H7 (cell line): ENCODE measurements around the gene SMYD5. TPM values are rescaled to one million over a fixed set of nuclear protein-coding genes. Genes with fewer than 3 reads are reported as not detected.
"Not testable (repeated sequence)": the region's sequence is repeated elsewhere in the genome, so short reads cannot be mapped to it uniquely, and the experiment has no call there.

Experiments
- DNase-seq: peaks from one replicate; pipeline ENCODE4 v3.0.0; 2012
- H3K27me3 ChIP-seq: 2 replicates; pipeline ENCODE4 v1.6.0; 2011; ENCODE audit warnings: mild to moderate bottlenecking, low read length; ENCODE audit not compliant: control insufficient read depth, insufficient read depth
- H3K36me3 ChIP-seq: replicated peaks from 2 replicates; pipeline ENCODE4 v1.5.1; 2011; ENCODE audit warnings: low read length; ENCODE audit not compliant: control insufficient read depth, insufficient read depth
- H3K4me3 ChIP-seq: 2 replicates; pipeline ENCODE4 v1.5.1; 2011; ENCODE audit warnings: low read depth, mild to moderate bottlenecking, control low read depth, low read length, moderate library complexity; ENCODE audit not compliant: insufficient read depth
- total RNA-seq: library from RNA; depleted of rRNA; stranded (reverse); fragments of >200 nt; shearing (Covaris generic); gene quantifications from 2 replicates; pipeline ENCODE4 v1.2.3, GENCODE V29; 2014

The SMYD5 gene
- total RNA-seq, 1 experiment from 2014 or later: 59.7 TPM

DNA sequence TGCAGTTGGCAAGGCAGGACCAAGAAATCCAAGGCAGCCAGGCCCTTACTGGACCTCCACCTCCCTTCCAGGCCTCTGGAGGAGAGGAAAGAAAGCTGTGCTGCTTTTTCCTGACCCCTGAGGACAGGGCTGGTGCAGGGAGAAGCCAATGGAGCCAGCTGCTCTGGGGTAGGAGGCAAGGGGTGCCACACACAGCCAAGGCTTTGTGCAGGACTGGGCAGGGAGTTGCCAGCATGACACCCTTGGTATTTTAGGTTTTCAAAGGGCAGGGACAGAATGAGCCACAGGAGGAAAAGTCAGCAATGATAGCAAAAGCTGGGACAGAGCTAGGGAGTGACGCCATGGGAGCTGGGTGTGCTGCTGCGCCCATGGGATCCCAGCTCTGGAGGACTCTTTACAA lies 43.0 kb downstream of the SMYD5 start:
- DNase-seq: no peak
- H3K4me3 ChIP-seq: no peak overlapping the region
- H3K36me3 ChIP-seq: peaks cover 11% of the 10 kb centered on the region
- no peaks in the 10 kb centered on the region for H3K27me3 ChIP-seq

DNA sequence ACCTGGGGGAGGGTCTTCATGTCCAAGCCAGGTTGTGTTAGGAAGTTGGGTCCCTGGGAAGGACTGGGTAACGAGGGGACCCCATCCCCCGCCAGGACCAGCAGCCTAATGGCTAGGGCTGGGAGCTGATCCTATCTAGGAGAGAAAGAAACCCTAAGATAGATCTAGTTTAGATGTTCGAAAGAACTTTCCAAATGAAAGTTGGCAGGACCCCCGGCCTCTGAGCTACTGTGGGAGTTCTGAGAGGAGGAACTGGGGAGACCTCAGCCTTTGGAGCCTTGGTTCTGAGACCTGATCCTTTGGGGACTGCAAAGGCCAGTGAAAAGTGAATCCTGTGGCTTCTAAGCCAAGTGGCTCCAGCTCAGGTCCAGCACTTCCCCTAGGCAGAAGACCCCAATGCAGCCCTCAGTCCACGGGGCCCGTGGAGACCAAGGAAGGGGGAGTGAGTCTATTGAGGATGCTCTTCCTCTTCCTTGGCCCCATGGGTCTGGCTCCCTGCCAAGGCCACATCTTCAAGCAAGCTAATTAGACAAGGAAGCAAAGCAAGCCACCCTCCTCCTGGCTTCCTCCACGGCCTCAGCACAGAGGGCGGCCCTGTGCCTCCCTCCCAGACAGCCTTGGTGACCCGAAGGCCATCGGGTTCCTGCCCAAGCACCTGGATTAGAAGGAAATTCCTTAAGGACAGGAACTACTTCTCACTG lies 43.5 kb downstream of the SMYD5 start:
- Histone ChIP-seq H3K4me3 (no peak overlapping the region), H3K27me3 (no peaks in the 10 kb centered on the region), H3K36me3 (peaks cover 9% of the 10 kb centered on the region)
- DNase-seq: no peak

DNA sequence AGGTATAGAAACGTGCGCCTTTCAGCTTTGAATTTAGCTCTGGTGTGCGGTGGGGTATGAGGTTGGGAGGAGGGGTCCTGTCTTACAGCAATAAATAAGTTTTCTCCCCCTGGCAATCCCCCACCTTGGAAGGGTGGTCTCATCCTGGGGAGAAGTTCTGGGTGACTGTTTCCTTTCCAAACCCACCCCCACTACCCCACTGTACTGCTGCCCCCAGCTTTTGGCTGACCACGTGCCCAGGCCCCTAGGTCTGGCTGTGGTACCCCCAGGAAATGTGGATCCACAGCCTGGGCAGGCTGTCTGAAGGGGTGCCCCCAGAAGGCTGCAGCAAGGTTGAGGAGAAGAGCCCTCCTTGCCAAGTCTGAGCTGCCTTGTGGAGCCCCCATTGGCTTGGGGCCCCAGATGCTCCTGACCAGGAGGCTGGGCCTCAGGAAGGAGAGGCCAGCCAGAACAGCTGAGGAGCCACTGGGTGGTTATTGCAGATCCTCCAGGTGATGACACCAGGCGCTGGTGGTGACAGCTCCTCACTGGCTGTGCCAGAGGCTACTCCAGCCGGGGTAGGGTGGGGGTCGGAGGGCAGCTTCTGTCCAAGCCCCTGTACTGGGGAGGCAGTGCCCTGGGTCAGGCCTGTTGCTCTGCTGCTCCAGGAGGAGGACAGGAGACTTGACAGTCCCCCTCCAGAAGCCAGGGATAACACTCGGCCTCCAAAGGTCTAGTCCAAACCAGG lies 44.3 kb downstream of the SMYD5 start:
- no peak overlapping the region for H3K4me3 ChIP-seq
- DNase-seq: no peak
- no peaks in the 10 kb centered on the region for H3K27me3 ChIP-seq
- peaks cover 4% of the 10 kb centered on the region for H3K36me3 ChIP-seq

DNA sequence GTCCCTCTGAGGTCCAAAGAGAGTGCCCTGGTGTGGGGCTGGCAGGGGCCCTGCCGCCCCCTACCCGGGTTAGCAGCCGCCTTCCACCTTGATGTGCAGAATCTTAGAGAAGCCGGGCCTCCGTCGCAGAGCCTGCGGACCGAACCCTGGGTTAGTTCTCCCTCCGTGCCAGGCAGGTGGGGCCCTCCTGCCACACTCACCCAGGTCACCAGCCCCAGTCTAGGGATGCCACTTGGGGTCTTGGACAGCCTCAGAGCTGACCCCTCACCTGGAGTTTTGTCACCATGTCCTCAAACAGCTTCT lies 44.8 kb downstream of the SMYD5 start:
- H3K4me3 ChIP-seq: no peak overlapping the region
- no peaks in the 10 kb centered on the region for H3K27me3 ChIP-seq
- peaks cover 3% of the 10 kb centered on the region for H3K36me3 ChIP-seq
- DNase-seq: no peak

DNA sequence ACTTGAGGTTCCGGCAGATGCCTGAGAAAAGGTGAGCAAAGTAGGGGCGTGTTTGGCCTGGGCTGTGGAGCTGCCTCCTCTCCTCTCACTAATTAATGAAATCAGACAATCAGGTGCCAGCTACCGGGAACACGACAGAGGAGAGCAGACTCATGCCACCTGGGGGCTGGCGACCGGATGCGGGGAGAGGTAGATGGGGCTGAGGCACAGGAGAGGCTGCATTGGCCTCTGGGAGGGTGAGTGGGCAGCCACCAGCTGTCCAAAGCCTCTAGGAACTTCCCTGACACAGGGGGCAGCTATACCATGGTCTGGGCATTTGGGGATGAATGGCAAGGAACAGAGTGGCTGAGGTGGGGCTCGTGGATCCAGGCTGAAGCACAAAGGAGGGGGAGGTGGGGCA lies 45.2 kb downstream of the SMYD5 start:
- H3K36me3 ChIP-seq: peaks cover 1% of the 10 kb centered on the region
- H3K4me3 ChIP-seq: no peak overlapping the region
- no peak for DNase-seq
- H3K27me3 ChIP-seq: no peaks in the 10 kb centered on the region

DNA sequence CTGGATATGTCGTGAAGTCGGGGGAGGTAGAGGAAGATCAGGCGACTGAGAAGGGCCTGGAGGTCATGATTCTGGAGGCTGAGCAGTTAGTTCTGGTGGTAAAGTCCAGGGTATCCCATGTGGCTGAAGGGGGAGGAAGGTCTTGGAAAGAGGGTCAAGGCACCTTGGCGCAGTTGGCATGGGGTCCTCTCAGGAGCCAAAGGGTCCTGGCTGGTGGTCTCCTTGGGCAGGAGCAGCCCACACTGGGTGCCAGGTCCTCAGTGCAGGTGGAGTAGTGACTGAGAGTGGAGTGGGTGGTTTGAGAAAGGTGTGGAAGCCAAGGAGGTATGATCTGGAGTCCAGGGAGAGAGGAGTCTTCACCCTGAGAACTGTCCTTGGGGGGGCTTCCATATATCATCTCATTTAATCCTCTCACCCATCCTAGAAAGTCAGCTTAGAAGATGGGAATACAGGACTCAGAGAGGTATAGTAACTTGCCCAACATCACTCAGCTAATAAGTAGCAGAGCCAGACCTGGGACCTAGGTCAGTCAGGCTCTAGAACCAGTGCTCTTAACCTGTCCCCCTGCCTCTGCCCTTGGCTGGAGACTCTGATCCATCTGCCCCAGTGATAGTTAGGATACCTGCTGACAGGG lies 45.8 kb downstream of the SMYD5 start:
- no peak for DNase-seq
- H3K4me3 ChIP-seq: no peak overlapping the region
- H3K36me3 ChIP-seq: peaks cover 1% of the 10 kb centered on the region

DNA sequence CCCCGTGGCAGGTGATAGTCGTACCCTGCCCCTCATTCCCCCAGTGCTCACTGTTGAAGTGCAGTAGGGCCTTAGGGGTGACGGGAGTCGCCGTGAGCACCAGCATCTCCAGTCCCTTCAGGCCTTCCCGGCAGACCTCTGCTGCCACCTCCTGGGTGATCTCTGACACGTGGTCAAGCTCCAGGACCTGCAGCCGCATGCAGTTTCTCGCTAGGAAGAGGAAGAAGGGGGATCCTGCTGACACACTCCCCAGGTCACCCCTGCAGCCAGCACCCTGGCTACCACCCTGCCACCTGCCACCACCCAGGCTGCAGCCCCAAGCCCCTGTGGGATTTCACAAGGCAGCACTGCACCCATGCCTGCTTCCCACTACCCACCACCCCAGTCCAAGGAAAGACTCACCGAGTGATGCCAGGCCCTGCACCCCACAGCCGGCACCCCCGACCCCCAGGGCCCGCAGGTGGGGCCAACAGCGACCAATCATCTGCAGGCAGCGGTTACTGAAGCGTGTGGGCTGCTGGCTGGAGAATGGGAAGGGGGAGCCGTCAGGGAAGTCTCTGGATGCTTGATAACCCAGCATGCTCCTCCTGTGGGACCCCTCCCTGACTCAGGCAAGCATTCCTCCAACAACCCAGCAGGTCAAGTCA lies 46.4 kb downstream of the SMYD5 start:
- DNase-seq: peak; percentile 94
- H3K4me3 ChIP-seq: no peak overlapping the region
- H3K27me3 ChIP-seq: no peaks in the 10 kb centered on the region
- H3K36me3 ChIP-seq: peaks cover 1% of the 10 kb centered on the region

More for the DNA sequence above, 45.8 kb downstream of the SMYD5 start:
- no peaks in the 10 kb centered on the region for H3K27me3 ChIP-seq

DNA sequence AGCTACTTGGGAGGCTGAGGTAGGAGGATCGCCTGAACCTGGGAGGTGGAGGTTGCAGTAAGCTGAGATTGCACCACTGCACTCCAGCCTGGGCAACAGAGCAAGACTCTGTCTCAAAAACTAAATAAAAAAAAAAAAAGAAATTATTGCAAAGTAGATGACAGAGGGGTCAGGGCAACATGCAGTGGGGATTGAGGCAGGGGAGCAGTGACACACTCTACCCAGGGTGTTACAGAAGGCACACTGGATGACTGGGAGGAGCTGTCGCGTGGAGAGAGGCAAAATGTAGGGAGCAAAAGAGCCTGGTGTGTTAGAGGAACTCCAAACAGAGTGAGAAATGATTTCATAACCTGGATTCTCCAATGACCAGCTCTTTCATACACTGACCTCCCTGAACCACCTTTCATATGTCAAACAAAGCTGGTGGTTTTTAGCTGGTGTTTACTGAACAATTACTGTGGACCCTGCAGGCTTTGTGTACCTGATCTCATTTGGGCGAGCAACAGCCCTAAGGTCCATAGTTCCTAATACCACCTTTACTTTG lies 48.1 kb downstream of the SMYD5 start:
- no peak overlapping the region for H3K4me3 ChIP-seq
- peaks cover 2% of the 10 kb centered on the region; the same call in 1 of the 2 replicates for H3K27me3 ChIP-seq
- no peak for DNase-seq
- H3K36me3 ChIP-seq: peaks cover 1% of the 10 kb centered on the region

DNA sequence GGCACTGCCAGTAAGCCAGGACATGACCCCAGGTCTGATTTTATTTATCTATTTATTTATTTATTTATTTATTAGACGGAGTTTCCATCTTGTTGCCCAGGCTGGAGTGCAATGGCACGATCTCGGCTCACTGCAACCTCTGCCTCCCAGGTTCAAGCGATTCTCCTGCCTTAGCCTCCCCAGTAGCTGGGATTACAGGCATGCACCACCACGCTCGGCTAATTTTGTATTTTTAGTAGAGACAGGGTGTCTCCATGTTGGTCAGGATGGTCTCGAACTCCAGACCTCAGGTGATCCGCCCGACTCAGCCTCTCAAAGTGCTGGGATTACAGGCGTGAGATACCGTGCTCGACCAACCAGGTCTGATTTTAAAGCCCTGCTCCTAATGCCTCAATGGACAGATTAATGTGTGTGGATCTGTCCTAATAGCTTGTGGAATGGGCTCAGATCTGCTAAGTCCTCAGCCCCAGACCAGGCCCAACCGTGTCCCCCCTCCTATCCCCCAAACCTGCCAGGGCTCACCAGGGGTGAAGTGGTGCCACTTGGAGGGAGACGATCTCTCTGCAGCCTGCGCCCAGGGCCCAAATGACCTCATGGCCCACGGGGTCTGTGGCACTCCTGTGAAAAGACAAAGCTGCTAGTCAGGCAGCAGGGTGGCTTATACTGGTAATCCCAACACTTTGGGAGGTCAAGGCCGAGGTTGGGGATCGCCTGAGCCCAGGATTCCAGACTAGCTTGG lies 48.8 kb downstream of the SMYD5 start:
- not testable (repeated sequence) for DNase-seq, H3K36me3 ChIP-seq, H3K27me3 ChIP-seq, H3K4me3 ChIP-seq

DNA sequence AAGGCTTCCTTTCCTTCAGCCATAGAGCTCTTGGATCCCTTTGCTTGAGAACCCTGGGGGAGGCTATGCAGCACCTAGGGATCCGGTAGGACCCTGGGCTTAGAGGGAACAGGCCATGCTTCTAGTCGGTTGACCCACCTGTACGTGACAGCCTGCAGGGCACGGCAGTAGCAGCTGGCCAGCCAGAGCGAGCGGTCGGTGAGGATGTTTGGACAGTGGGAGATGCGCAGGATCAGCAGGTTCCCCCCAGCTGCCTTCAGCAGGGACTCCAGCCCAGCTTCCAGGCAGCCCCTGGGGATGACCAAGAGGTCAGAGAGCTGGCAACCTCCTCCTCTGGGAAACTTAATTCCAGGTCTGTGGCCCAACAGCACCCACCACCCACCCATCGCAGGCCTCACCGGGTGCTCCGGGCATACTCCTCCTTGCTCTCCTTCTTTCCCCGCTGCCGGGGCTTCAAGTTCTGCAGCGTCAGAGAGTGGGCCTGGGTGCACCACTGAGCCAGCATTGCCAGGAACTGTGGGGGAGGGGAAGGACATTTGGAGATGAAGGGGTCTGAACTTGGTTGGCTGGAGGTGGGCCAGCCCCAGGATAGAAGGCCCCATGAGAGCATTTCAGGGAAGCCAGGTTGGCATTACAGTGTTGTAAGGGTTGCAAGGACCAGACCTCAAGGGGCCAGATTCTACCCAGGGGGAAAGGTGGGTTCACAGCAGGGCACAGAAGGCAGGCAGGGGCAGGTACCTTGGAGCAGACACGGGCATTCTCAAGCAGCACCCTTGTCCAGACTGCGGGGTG lies 49.7 kb downstream of the SMYD5 start:
- peaks cover 13% of the 10 kb centered on the region for H3K27me3 ChIP-seq
- H3K4me3 ChIP-seq: no peak overlapping the region
- no peak for DNase-seq
- H3K36me3 ChIP-seq: peaks cover 1% of the 10 kb centered on the region

DNA sequence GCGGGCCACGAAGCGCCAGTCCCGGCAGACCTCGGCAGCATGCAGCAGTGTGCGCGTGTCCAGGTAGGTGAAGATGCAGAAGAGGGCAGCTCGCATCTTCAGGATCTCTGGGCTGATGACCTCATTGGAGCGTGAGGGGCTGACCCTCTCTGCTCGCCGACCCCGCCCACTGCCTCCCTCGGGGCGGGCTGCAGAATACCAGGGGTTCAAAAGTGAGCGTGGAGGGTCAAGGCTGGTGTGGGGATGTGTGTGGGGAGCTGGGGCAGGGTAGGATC lies 50.2 kb downstream of the SMYD5 start:
- DNase-seq: no peak
- peaks cover 1% of the 10 kb centered on the region for H3K36me3 ChIP-seq
- H3K27me3 ChIP-seq: peaks cover 18% of the 10 kb centered on the region
- no peak overlapping the region for H3K4me3 ChIP-seq

DNA sequence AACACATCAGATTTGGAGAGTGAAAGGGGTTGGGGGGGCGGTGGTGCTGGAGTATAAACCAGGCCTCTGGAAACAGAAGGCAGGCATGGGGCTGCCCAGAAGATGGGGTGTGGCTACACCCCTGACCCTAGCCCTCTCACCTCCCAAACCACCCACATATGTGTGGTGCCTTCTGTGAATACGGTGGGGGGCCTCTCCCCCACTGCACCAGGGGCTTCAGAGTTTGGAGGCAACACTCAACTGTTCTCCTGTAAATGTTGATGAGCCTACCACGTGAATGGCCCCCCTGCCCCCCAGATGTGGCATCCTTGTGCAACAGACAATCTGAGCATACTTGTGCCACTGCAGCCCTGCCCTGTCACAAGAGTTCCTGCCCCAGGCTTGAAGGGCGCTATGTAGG lies 50.7 kb downstream of the SMYD5 start:
- peaks cover 21% of the 10 kb centered on the region for H3K27me3 ChIP-seq
- H3K4me3 ChIP-seq: no peak overlapping the region
- peaks cover 1% of the 10 kb centered on the region for H3K36me3 ChIP-seq
- no peak for DNase-seq

DNA sequence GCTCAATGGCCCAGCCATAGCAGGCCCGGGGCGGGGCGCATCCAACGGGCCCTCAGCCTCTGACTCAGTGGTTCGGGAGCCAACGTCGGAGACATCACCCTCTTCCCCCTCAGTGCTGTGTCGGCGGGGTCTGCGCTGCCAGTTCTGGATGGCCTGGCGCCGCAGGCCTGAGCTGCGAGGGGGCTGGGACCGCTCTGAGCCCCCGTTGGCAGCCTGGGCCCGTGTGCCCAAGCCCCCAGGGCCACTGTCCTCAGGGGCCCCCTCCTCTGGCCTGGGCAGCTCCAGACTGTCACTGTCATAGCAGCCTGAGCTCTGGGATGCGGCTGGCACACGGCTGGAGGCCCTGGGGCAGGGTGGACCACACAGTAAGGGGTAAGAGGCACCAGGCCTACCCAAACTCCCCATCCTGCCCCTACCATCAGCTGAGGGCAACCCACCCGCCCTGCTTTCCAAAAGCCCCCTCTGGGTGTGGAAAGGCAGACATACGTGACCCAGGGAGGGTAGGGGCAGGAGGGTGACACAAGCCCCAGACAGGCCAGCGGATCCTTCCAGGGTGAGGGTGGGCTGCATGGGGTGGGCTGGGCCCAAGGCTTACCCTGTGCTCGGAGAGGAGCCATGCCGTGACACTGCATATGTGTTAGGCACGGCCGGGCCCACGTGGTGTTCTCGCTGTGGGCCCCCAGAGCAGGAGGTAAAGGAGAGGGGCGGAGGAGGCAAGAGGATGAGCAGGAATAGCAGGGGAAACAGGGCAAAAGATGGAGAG lies 51.4 kb downstream of the SMYD5 start:
- H3K4me3 ChIP-seq: no peak overlapping the region
- peaks cover 28% of the 10 kb centered on the region for H3K27me3 ChIP-seq
- peaks cover 1% of the 10 kb centered on the region for H3K36me3 ChIP-seq
- DNase-seq: no peak
